Upper lobe of left lung (tissue), 4 donors: ENCODE measurements around the gene PICALM.

ENCODE experiments used
- EP300 ChIP-seq, 4 donors: sonication (generic); formaldehyde crosslinking; IDR thresholded peaks; one replicate each; pipeline ENCODE4 v1.5.1; 2017; ENCODE audit warnings: antibody characterized with exemption in 4 of 4, control low read depth in 2 of 4
- POLR2A ChIP-seq, 4 donors: fragments of 450-650 bp; IDR thresholded peaks; one replicate each; pipeline ENCODE4 v1.5.1; 2016 to 2017; ENCODE audit warnings: antibody characterized with exemption in 4 of 4, mild to moderate bottlenecking in 2 of 4
- POLR2AphosphoS5 ChIP-seq, 2 donors: sonication (generic); formaldehyde crosslinking; IDR thresholded peaks; one replicate each; pipeline ENCODE4 v1.5.1; 2017; ENCODE audit warnings: antibody characterized with exemption in 2 of 2
- TF ChIP-seq, protein P1 (sequence below), 6 experiments: fragments of 450-650 bp in 4 of 6; fragments of 200-600 bp in 2 of 6; sonication (generic) in 2 of 6; IDR thresholded peaks; one replicate each; pipeline ENCODE4 v1.5.1; 2016 to 2019; ENCODE audit warnings: antibody characterized with exemption in 6 of 6

DNA sequence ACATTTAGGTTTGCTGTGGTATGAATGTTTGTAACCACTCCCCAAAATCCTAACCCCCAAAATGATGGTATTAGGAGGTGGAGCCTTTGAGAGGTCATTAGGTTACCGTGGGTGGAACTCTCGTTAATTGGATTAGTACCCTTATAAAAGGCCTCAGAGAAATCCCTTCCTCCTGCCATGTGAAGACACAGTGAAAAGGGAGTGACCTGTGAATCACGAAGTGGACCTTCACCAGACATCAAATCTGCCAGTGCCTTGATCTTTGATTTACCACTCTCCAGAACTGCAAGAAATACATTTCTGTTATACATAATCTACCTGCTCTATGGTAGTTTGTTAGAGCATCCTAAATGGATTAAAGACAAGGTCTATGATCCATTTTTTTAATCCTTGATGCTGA, 12.6 kb upstream of the PICALM start:
- TF ChIP-seq POLR2A (IDR thresholded peaks at IDR 0.05) (no peak), POLR2AphosphoS5 (IDR thresholded peaks at IDR 0.05) (no peak), EP300 (IDR thresholded peaks at IDR 0.05) (no peak)
- TF ChIP-seq, protein P1, sequence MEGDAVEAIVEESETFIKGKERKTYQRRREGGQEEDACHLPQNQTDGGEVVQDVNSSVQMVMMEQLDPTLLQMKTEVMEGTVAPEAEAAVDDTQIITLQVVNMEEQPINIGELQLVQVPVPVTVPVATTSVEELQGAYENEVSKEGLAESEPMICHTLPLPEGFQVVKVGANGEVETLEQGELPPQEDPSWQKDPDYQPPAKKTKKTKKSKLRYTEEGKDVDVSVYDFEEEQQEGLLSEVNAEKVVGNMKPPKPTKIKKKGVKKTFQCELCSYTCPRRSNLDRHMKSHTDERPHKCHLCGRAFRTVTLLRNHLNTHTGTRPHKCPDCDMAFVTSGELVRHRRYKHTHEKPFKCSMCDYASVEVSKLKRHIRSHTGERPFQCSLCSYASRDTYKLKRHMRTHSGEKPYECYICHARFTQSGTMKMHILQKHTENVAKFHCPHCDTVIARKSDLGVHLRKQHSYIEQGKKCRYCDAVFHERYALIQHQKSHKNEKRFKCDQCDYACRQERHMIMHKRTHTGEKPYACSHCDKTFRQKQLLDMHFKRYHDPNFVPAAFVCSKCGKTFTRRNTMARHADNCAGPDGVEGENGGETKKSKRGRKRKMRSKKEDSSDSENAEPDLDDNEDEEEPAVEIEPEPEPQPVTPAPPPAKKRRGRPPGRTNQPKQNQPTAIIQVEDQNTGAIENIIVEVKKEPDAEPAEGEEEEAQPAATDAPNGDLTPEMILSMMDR (IDR thresholded peaks at IDR 0.05) = no peak
